Measurements from ENCODE around the gene LSMEM2. TPM values are rescaled to one million over a fixed set of nuclear protein-coding genes. Genes with fewer than 3 reads are reported as not detected.
A peak's percentile ranks its signal among the peaks of the same experiment; 100 is the strongest.

LSMEM2 gene
- polyA plus RNA-seq, 1 donor (not counting 4 experiments of a cell fraction or from before 2014, with no cell fraction given) = not detected

DNA sequence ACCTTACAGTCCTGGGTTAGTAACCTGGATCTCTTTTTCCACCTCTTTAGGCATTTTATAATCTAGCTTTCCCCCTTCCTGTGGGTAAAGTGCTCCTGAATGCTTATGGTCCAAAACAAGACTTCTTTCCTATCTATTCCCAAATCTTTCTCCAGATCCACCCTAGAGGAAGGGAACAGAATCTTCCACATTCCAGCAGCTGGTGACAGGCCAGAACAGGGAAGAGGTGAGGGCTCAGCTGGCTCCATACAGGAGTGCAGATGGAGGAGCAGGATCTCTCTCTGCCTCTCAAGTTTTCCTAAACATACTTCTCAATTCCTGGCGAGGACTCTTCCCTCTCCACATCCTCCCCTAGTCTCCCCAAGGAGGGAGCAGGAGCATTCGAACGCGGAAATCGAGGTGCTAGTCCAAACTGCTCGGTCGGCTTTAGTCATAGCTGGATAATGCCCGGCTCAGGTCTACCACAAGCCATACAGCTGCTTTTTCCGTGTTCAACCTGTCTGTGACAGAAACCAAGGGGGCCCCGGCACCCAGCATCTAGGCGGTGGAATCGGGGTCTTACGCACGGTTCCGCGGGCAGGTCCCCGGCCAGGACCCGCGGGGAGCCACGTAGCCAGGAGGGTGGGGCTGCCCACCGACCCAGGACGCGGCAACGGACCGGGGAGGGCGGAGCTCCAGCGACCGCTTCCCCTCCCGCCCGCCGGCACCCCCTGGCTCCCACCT is 57.7 kb downstream of the LSMEM2 start:
- no peaks in the 10 kb centered on the region for H3K27me3 ChIP-seq (ENCODE audit: control insufficient read depth, extremely low read depth, insufficient read depth, low read length)
- peak overlapping the region; percentile 88 for H2AFZ ChIP-seq (ENCODE audit: control insufficient read depth, low read length)
- H3K36me3 ChIP-seq (ENCODE audit: control insufficient read depth in 2 of 2, extremely low read depth in 1 of 2, insufficient read depth in 2 of 2, low read length in 2 of 2) = peaks cover 12 to 16% of the 10 kb centered on the region in 2 experiments
- peak overlapping the region; percentile 89 for H3K4me2 ChIP-seq (ENCODE audit: control insufficient read depth, extremely low read depth, insufficient read depth, low read depth, low read length)
- H3K4me3 ChIP-seq (ENCODE audit: control insufficient read depth in 2 of 3, extremely low read depth in 1 of 3, insufficient read depth in 2 of 3, low read depth in 1 of 3, low read length in 3 of 3) = peak overlapping the region; percentile 78 to 87 (median 79)
- H3K9ac ChIP-seq (ENCODE audit: control insufficient read depth, extremely low read depth, insufficient read depth, low read length) = peak overlapping the region; percentile 76
- H3K4me1 ChIP-seq (ENCODE audit: control insufficient read depth, extremely low read depth, insufficient read depth, low read length) = peaks cover 51% of the 10 kb centered on the region
- dilution Hi-C loops (cut with MboI; ENCODE audit: extremely low pct_ligation_motif_present, low sequenced_read_pairs) = no loop called here
- peaks cover 7% of the 10 kb centered on the region for H4K20me1 ChIP-seq (ENCODE audit: control insufficient read depth, extremely low read depth, insufficient read depth, low read length)
- no peaks in the 10 kb centered on the region for H3K9me3 ChIP-seq (ENCODE audit: control insufficient read depth, low read depth, low read length)
- FAIRE-seq (peak; percentile 26), DNase-seq (ENCODE audit: low read depth, low spot score) (no peak)
- peak overlapping the region; percentile 62 for H3K27ac ChIP-seq (ENCODE audit: control insufficient read depth, insufficient read depth, low read length)
- no peaks in the 10 kb centered on the region for H3K9me1 ChIP-seq (ENCODE audit: control insufficient read depth, extremely low read depth, insufficient read depth, low read length)
- H3K79me2 ChIP-seq (ENCODE audit: control insufficient read depth, insufficient read depth, low read length) = peaks cover 58% of the 10 kb centered on the region
- TF ChIP-seq, protein P1, sequence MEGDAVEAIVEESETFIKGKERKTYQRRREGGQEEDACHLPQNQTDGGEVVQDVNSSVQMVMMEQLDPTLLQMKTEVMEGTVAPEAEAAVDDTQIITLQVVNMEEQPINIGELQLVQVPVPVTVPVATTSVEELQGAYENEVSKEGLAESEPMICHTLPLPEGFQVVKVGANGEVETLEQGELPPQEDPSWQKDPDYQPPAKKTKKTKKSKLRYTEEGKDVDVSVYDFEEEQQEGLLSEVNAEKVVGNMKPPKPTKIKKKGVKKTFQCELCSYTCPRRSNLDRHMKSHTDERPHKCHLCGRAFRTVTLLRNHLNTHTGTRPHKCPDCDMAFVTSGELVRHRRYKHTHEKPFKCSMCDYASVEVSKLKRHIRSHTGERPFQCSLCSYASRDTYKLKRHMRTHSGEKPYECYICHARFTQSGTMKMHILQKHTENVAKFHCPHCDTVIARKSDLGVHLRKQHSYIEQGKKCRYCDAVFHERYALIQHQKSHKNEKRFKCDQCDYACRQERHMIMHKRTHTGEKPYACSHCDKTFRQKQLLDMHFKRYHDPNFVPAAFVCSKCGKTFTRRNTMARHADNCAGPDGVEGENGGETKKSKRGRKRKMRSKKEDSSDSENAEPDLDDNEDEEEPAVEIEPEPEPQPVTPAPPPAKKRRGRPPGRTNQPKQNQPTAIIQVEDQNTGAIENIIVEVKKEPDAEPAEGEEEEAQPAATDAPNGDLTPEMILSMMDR (optimal IDR thresholded peaks at IDR 0.05 in 1 of 3, IDR thresholded peaks at IDR 0.05 in 1 of 3, conservative IDR thresholded peaks at IDR 0.05 in 1 of 3; ENCODE audit: extremely low read depth in 1 of 3, insufficient read depth in 2 of 3, low read length in 3 of 3) = peak in 1 of 3 experiments; percentile 6
- TF ChIP-seq EZH2 (IDR thresholded peaks at IDR 0.05; ENCODE audit: low read length) = no peak

DNA sequence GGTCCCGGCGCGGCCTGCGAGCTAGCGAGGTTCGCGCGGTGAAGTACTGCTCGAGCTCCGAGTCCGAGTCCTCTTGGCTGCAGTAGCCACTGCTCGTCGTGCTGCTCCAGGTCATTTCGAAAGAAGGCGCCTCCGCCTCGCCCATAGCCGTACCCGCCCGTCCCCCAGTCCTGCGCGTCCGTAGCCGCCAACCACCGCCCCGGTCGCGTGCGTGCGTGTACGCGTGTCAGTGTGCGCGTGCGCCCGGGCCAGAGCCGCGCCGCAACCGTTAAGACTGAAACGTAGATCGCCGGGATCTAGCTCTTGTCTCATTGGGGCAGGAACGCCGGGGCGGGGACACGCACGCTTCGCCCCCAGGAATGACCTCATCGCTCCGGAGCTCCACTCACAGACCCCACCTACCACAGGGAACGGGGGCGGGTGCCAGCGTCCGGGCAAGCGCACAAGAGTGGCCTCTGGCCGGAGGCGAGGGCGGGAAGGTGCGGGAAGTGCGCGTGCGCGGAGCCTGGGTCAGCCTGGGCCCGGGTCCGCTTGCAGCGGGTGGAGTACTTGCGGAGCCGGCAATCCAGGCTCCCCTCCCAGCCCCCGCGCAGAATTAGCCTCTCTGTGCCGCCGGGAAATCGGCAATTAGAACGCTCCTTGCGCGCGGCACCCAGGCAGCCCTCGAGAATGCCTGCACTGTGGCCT is 58.4 kb downstream of the LSMEM2 start:
- Histone ChIP-seq H3K4me2 (ENCODE audit: control insufficient read depth, extremely low read depth, insufficient read depth, low read depth, low read length) (peak overlapping the region; percentile 89), H3K27ac (ENCODE audit: control insufficient read depth, insufficient read depth, low read length) (peak overlapping the region; percentile 62), H3K4me3 (ENCODE audit: control insufficient read depth in 2 of 3, extremely low read depth in 1 of 3, insufficient read depth in 2 of 3, low read depth in 1 of 3, low read length in 3 of 3) (peak overlapping the region; percentile 78 to 87 (median 79)), H3K9me3 (ENCODE audit: control insufficient read depth, low read depth, low read length) (no peaks in the 10 kb centered on the region), H3K36me3 (ENCODE audit: control insufficient read depth in 2 of 2, extremely low read depth in 1 of 2, insufficient read depth in 2 of 2, low read length in 2 of 2) (peaks cover 6 to 15% of the 10 kb centered on the region in 2 experiments), H4K20me1 (ENCODE audit: control insufficient read depth, extremely low read depth, insufficient read depth, low read length) (peaks cover 7% of the 10 kb centered on the region), H3K9ac (ENCODE audit: control insufficient read depth, extremely low read depth, insufficient read depth, low read length) (peak overlapping the region; percentile 76), H2AFZ (ENCODE audit: control insufficient read depth, low read length) (peak overlapping the region; percentile 88), H3K4me1 (ENCODE audit: control insufficient read depth, extremely low read depth, insufficient read depth, low read length) (peaks cover 51% of the 10 kb centered on the region), H3K9me1 (ENCODE audit: control insufficient read depth, extremely low read depth, insufficient read depth, low read length) (no peaks in the 10 kb centered on the region), H3K79me2 (ENCODE audit: control insufficient read depth, insufficient read depth, low read length) (peaks cover 51% of the 10 kb centered on the region), H3K27me3 (ENCODE audit: control insufficient read depth, extremely low read depth, insufficient read depth, low read length) (no peaks in the 10 kb centered on the region)
- TF ChIP-seq, protein P1 (optimal IDR thresholded peaks at IDR 0.05 in 1 of 3, IDR thresholded peaks at IDR 0.05 in 1 of 3, conservative IDR thresholded peaks at IDR 0.05 in 1 of 3; ENCODE audit: extremely low read depth in 1 of 3, insufficient read depth in 2 of 3, low read length in 3 of 3) = no peak
- TF ChIP-seq EZH2 (IDR thresholded peaks at IDR 0.05; ENCODE audit: low read length) = no peak
- dilution Hi-C loops (cut with MboI; ENCODE audit: extremely low pct_ligation_motif_present, low sequenced_read_pairs) = no loop called here
- FAIRE-seq = peak; percentile 57
- DNase-seq (ENCODE audit: low read depth, low spot score) = peak; percentile 97

Other genes with a start within 250 kb of the LSMEM2 start
- gene RBM5, start 190.2 kb upstream of the LSMEM2 start, polyA plus RNA-seq = 73.8 to 167 TPM (median 127 TPM) in 3 replicates
- 72.8 to 115 TPM (median 102 TPM) in 3 replicates for gene SEMA3F, start 123.8 kb upstream of the LSMEM2 start, polyA plus RNA-seq
- gene GNAT1, start 87.5 kb upstream of the LSMEM2 start, polyA plus RNA-seq = 0.05 to 0.12 TPM in 2 of 3 replicates, not detected in the other
- not detected in 3 replicates for gene SLC38A3, start 73.8 kb upstream of the LSMEM2 start, polyA plus RNA-seq
- gene GNAI2, start 42.9 kb upstream of the LSMEM2 start, polyA plus RNA-seq = 268 to 419 TPM (median 341 TPM) in 3 replicates
- gene SEMA3B, start 9.9 kb upstream of the LSMEM2 start, polyA plus RNA-seq = 0.33 to 0.81 TPM (median 0.58 TPM) in 3 replicates
- 43.1 to 90.4 TPM (median 50.3 TPM) in 3 replicates for gene IFRD2, start 13.3 kb downstream of the LSMEM2 start, polyA plus RNA-seq
- 6.6 to 15.6 TPM (median 10.3 TPM) in 3 replicates for gene HYAL3, start 20.3 kb downstream of the LSMEM2 start, polyA plus RNA-seq
- gene NAA80, start 20.3 kb downstream of the LSMEM2 start, polyA plus RNA-seq = 6.1 to 9.4 TPM (median 8.0 TPM) in 3 replicates
- gene HYAL1, start 24.5 kb downstream of the LSMEM2 start, polyA plus RNA-seq = 13.9 to 24.5 TPM (median 15.3 TPM) in 3 replicates
- 42.8 to 71.8 TPM (median 44.8 TPM) in 3 replicates for gene HYAL2, start 43.7 kb downstream of the LSMEM2 start, polyA plus RNA-seq
- gene TUSC2, start 49.1 kb downstream of the LSMEM2 start, polyA plus RNA-seq = 28.0 to 47.8 TPM (median 30.5 TPM) in 3 replicates
- 28.5 to 42.5 TPM (median 30.7 TPM) in 3 replicates for gene RASSF1, start 61.7 kb downstream of the LSMEM2 start, polyA plus RNA-seq
- 0.10 to 0.21 TPM (median 0.15 TPM) in 3 replicates for gene ZMYND10, start 66.6 kb downstream of the LSMEM2 start, polyA plus RNA-seq
- 20.6 to 30.1 TPM (median 23.3 TPM) in 3 replicates for gene NPRL2, start 71.7 kb downstream of the LSMEM2 start, polyA plus RNA-seq
- 12.3 to 19.9 TPM (median 17.6 TPM) in 3 replicates for gene CYB561D2, start 71.8 kb downstream of the LSMEM2 start, polyA plus RNA-seq
- 22.4 to 43.8 TPM (median 31.6 TPM) in 3 replicates for gene TMEM115, start 80.4 kb downstream of the LSMEM2 start, polyA plus RNA-seq
- gene CACNA2D2, start 224.5 kb downstream of the LSMEM2 start, polyA plus RNA-seq = 0.02 to 0.04 TPM (median 0.04 TPM) in 3 replicates

All from keratinocyte (primary cell).